Heart left ventricle (tissue), 16 donors: ENCODE results near the gene MAP3K5. TPM values are rescaled to one million over a fixed set of nuclear protein-coding genes. Genes with fewer than 3 reads are reported as not detected.
"Not testable (repeated sequence)": the region's sequence is repeated elsewhere in the genome, so short reads cannot be mapped to it uniquely, and the experiment has no call there.

Experiments used
- ATAC-seq, 4 donors: fragments of 200-7000 bp; cut with Tn5 transposase; one replicate each; pipeline ENCODE4 v1.9.1; 2020 to 2022; ENCODE audit warnings: moderate library complexity in 4 of 4, mild to moderate bottlenecking in 3 of 4, moderate number of reproducible peaks in 1 of 4
- DNase-seq, 5 donors: peaks; one replicate each; pipeline ENCODE4 v3.0.0-alpha.2; 2020
- H3K27ac ChIP-seq, 12 donors: fragments of 200-600 bp; sonication (generic) in 4 of 12; one replicate each; pipeline versions ENCODE4 v1.5.0 to v1.8.0; 2016 to 2022; ENCODE audit warnings: mild to moderate bottlenecking in 2 of 12
- H3K27me3 ChIP-seq, 9 donors: fragments of 200-600 bp; sonication (generic) in 2 of 9; one replicate each; pipeline versions ENCODE4 v1.5.1 to v1.8.0; 2016 to 2022; ENCODE audit warnings: mild to moderate bottlenecking in 3 of 9
- H3K36me3 ChIP-seq, 9 donors: fragments of 200-600 bp; sonication (generic) in 2 of 9; one replicate each; pipeline versions ENCODE4 v1.5.0 to v1.8.0; 2018 to 2022; ENCODE audit warnings: mild to moderate bottlenecking in 2 of 9
- H3K4me1 ChIP-seq, 12 donors: fragments of 200-600 bp; sonication (generic) in 4 of 12; one replicate each; pipeline versions ENCODE4 v1.5.0 to v1.8.0; 2016 to 2022; ENCODE audit warnings: mild to moderate bottlenecking in 3 of 12
- H3K4me3 ChIP-seq, 12 donors: fragments of 200-600 bp; sonication (generic) in 4 of 12; one replicate each; pipeline versions ENCODE4 v1.5.0 to v1.8.0; 2017 to 2022; ENCODE audit warnings: mild to moderate bottlenecking in 9 of 12, moderate library complexity in 4 of 12
- H3K9me3 ChIP-seq, 12 donors: fragments of 200-600 bp; sonication (generic) in 4 of 12; one replicate each; pipeline versions ENCODE4 v1.5.0 to v1.8.0; 2016 to 2022; ENCODE audit warnings: mild to moderate bottlenecking in 1 of 12
- POLR2A ChIP-seq, 2 donors: fragments of 450-650 bp; IDR thresholded peaks; one replicate each; pipeline ENCODE4 v1.6.1; 2017; ENCODE audit warnings: antibody characterized with exemption in 2 of 2, mild to moderate bottlenecking in 2 of 2, moderate library complexity in 2 of 2
- WGBS, 4 donors: extraction: QIAGEN DNeasy Blood & Tissue Kit in 2 of 4; methylation state at CpG; one replicate each; pipeline versions ENCODE4 v1.1.5 to v1.1.7; 2013 to 2018; 5-methylcytosine and 5-hydroxymethylcytosine counted together
- intact Hi-C, 10 donors: fragments of 100-400 bp; cut with DNase I; formaldehyde crosslinking; loops; one replicate each; pipeline versions ENCODE4 v1.11.1 to v1.14.2; 2022
- polyA plus RNA-seq, 2 donors: library from polyadenylated mRNA; stranded (reverse); fragments of 200-250 nt; gene quantifications; one replicate each; pipeline ENCODE4 v1.2.3, GENCODE V29; 2013
- total RNA-seq, 9 donors: library from RNA; depleted of rRNA in 2 of 9; stranded (reverse); fragments of >200 nt in 2 of 9; fragmentation: NEBNext Ultra II Directional in 3 of 9; extraction: Animal tissue kit (Norgen Biotek cat#: 25700) in 3 of 9; gene quantifications; one replicate each; pipeline versions ENCODE4 v1.1.0 to v1.2.4, GENCODE V29; 2016 to 2023
- TF ChIP-seq, protein P1 (sequence below), 12 donors: fragments of 200-600 bp; sonication (generic) in 4 of 12; IDR thresholded peaks; one replicate each; pipeline versions ENCODE4 v1.5.0 to v1.8.0; 2018 to 2022; ENCODE audit warnings: antibody characterized with exemption in 12 of 12, mild to moderate bottlenecking in 5 of 12
- donor health status: ischemic (EF 13 %, LVEDD 7.1; RV severe dilation, severe dysfunction).
- donor health status: healthy with polysubstance abuse.
- donor health status: DM: no; HTN: yes; CAD: no.
- donor health status: DM: no; HTN: no; CAD: no.
- donor health status: ischemic (EF 25% LVEDD 6.9; RV normal size, moderate dysfunction).
- donor health status: ischemic (EF 25% LVEDD 5.7; RV mildly dilated, moderate dysfunction).
- donor health status: healthy.
- donor health status: DM: yes; HTN: yes; CAD: no.
- donor health status: ischemic (EF 35%, LVEDD 5.7; RV mildly dilated, moderate dysfunction).
- donor health status: nonischemic (EF 11% LVEDD 7.7; RV severe dilation, severe dysfunction).
- donor health status: DM: yes; HTN: yes; CAD: no.
- donor health status: PGD.
- donor health status: ischemic (EF 29% LVEDD 5.4; RV normal size, mild dysfunction).
- donor health status: nonischemic (EF 23%, LVEDD 6.1; RV moderate dilation, normal function).

MAP3K5 gene
- total and polyA plus RNA-seq, 11 donors = 7.1 to 34.1 (median 27.8) TPM

DNA sequence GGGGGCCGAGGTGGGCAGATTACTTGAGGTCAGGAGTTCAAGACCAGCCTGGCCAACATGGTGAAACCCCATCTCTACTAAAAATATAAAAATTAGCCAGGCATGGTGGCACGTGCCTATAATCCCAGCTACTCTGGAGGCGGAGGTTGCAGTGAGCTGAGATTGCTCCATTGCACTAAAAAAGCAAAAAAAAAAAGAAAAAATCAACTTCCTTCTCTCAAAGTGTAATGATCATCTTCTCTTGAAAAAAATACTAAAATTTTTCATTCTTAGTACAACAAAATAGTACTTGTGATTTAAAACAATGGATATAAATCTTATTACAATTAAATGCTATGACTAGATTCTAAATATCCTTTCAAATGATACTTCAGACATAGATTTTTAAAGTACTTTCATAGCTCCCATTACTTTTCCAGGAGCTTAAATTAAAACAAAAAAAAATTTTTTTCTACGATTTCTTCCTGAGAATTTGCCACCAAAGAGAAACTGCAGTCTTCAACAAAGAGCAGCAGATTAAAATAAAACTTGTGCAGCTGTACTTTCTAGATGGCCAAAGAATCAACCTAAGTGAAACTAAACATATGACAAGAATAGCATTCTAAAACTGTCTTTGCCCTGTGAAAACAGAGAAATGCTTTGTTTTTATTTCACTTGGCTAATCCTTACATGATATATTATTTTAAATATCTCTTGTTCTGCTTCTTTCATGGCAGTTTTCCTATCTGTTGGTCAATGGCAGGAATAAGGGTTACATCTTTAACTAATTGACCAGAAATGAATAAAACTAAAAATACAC is 75.2 kb downstream of the MAP3K5 start:
- DNase-seq = no peak

DNA sequence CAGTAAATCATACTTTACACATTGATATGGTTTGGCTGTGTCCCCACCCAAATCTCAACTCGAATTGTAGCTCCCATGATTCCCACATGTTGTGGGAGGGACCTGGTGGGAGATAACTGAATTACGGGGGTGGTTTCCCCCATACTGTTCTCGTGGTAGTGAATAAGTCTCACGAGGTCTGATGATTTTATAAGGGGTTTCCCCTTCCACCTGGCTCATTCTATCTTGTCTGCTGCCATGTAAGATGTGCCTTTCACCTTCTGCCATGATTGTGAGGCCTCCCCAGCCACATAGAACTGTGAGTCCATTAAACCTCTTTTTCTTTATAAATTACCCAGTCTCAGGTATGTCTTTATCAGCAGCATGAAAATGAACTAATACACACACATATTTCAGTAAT is 79.6 kb downstream of the MAP3K5 start:
- not testable (repeated sequence) for H3K4me3 ChIP-seq, H3K27ac ChIP-seq, DNase-seq, H3K9me3 ChIP-seq, H3K36me3 ChIP-seq, ATAC-seq, H3K27me3 ChIP-seq
- 73 to 87% (median 81%) methylated on average over 4 of the region's 4 CpGs for WGBS, 4 donors
- intact Hi-C loops = loop anchor here in 3 of 10 donors (5.0 to 10.0 kb wide), 2 partner anchors 72 to 80 kb away; partner anchors contain the start of gene MAP3K5 (in 1 of the 3)
- H3K4me1 ChIP-seq = peaks cover 0 to 41% (median 21%) of the 10 kb centered on the region in 12 donors

More for the DNA sequence above, 75.2 kb downstream of the MAP3K5 start:
- H3K27ac ChIP-seq = peak overlapping the region; percentile 10 to 78 (median 50)
- no peak for ATAC-seq
- intact Hi-C loops = loop anchor here in 4 of 10 donors (2.0 to 10.0 kb wide), 4 partner anchors 22 to 75 kb away; partner anchors contain the start of gene MAP3K5 (in 2 of the 4)
- peaks cover 0 to 9% (median 4%) of the 10 kb centered on the region in 12 donors for H3K9me3 ChIP-seq
- no peaks in the 10 kb centered on the region for H3K36me3 ChIP-seq
- H3K4me1 ChIP-seq = peaks cover 0 to 54% (median 25%) of the 10 kb centered on the region in 12 donors
- peak overlapping the region in 7 of 12 donors; percentile 5 to 40 (median 23) for H3K4me3 ChIP-seq
- WGBS, 4 donors = 47 to 50% (median 47%) methylated on average over 4 of the region's 4 CpGs
- no peak for TF ChIP-seq POLR2A (IDR thresholded peaks at IDR 0.05)
- TF ChIP-seq, protein P1, sequence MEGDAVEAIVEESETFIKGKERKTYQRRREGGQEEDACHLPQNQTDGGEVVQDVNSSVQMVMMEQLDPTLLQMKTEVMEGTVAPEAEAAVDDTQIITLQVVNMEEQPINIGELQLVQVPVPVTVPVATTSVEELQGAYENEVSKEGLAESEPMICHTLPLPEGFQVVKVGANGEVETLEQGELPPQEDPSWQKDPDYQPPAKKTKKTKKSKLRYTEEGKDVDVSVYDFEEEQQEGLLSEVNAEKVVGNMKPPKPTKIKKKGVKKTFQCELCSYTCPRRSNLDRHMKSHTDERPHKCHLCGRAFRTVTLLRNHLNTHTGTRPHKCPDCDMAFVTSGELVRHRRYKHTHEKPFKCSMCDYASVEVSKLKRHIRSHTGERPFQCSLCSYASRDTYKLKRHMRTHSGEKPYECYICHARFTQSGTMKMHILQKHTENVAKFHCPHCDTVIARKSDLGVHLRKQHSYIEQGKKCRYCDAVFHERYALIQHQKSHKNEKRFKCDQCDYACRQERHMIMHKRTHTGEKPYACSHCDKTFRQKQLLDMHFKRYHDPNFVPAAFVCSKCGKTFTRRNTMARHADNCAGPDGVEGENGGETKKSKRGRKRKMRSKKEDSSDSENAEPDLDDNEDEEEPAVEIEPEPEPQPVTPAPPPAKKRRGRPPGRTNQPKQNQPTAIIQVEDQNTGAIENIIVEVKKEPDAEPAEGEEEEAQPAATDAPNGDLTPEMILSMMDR (IDR thresholded peaks at IDR 0.05) = no peak
- H3K27me3 ChIP-seq = no peaks in the 10 kb centered on the region

DNA sequence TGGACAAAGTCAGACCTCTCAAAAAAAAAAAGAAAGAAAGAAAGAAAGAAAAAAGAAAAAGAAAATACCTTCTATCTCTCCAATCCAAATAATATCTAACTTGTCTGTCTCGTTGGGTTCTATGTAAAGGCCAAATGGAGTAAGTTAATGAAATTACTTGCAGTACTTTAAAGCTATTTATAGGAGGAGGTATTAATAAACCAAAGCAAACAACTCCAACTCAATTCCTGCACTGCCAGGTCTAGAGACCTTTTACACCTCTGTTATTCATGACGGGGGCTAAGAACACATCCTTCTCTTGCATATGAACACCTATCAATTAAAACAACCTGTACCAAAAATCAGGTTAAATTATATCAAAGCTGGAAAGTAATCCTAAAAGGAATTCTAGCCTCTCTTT is 80.6 kb downstream of the MAP3K5 start:
- Histone ChIP-seq H3K9me3 (no peaks in the 10 kb centered on the region), H3K27ac (peak overlapping the region in 8 of 12 donors; percentile 4 to 54 (median 19)), H3K36me3 (no peaks in the 10 kb centered on the region), H3K4me3 (peak overlapping the region in 1 of 12 donors; percentile 7), H3K4me1 (peaks cover 0 to 31% (median 14%) of the 10 kb centered on the region in 12 donors), H3K27me3 (no peaks in the 10 kb centered on the region)
- intact Hi-C loops = loop anchor here in 3 of 10 donors (5.0 to 10.0 kb wide), 2 partner anchors 73 to 81 kb away; partner anchors contain the start of gene MAP3K5 (in 1 of the 3)
- peak; percentile 58 to 81 (median 62) for ATAC-seq
- no peak for TF ChIP-seq POLR2A (IDR thresholded peaks at IDR 0.05)
- TF ChIP-seq, protein P1 (IDR thresholded peaks at IDR 0.05) = no peak
- no peak for DNase-seq
- 44 to 53% (median 46%) methylated on average over 2 of the region's 2 CpGs for WGBS, 4 donors

DNA sequence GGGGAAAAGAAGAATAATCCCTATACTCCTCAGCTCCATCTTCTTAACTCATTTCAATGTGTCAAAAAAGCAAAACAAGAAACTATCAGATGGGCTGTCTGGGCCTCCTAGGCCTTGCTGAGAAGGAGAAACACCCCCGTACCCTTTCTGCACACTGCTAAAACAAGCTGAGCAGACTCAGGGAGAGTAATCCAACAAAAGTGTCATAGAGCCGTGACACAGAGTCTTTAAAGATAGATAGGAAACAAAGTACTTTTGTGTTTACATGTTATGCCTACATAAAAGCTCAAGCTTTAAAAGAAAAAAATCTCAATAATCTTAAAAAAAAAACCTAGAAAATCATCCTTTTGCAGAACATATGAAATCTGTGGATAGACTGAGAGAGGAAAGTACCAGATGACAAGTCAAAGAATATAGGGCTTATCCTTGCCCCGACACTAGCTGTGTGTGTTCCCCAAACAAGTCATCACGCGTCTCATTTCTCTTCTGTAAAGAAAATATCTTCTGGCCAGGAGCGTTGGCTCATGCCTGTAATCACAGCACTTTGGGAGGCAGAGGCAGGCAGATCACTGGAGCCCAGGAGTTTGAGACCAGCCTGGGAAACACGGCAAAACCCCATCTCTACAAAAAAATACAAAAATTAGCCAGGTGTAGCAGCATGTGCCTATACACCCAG is 81.3 kb downstream of the MAP3K5 start:
- ATAC-seq = peak in 2 of 4 donors; percentile 53 to 55
- peak overlapping the region in 1 of 12 donors; percentile 7 for H3K4me3 ChIP-seq
- intact Hi-C loops = loop anchor here in 3 of 10 donors (5.0 to 10.0 kb wide), 2 partner anchors 74 to 81 kb away; partner anchors contain the start of gene MAP3K5 (in 1 of the 3)
- no peaks in the 10 kb centered on the region for H3K9me3 ChIP-seq
- no peaks in the 10 kb centered on the region for H3K27me3 ChIP-seq
- no peak for DNase-seq
- H3K4me1 ChIP-seq = peaks cover 0 to 27% (median 8%) of the 10 kb centered on the region in 12 donors
- WGBS, 4 donors = 57 to 72% (median 62%) methylated on average over 7 of the region's 7 CpGs
- TF ChIP-seq POLR2A (IDR thresholded peaks at IDR 0.05) = no peak
- TF ChIP-seq, protein P1 (IDR thresholded peaks at IDR 0.05) = no peak
- H3K36me3 ChIP-seq = no peaks in the 10 kb centered on the region
- peak overlapping the region in 8 of 12 donors; percentile 4 to 54 (median 19) for H3K27ac ChIP-seq
